Measurements from ENCODE around the gene MAPK8IP2.

Gene MAPK8IP2

GRCh38 chr22:50553310-50553709, 47.3 kb upstream of the MAPK8IP2 start:
- ATAC-seq, result no peak
- TF ChIP-seq TSHZ2 (CRISPR knock-in tag; IDR thresholded peaks at IDR 0.05) (no peak), ZNF70 (CRISPR knock-in tag; IDR thresholded peaks at IDR 0.05) (peak; percentile 49; the same call in 1 of the 2 replicates), TCF4 (CRISPR knock-in tag; IDR thresholded peaks at IDR 0.05; ENCODE audit: borderline replicate concordance) (no peak), ZNF565 (CRISPR knock-in tag; conservative IDR thresholded peaks at IDR 0.05; ENCODE audit: low read depth) (no peak)
- TF ChIP-seq, protein P1, sequence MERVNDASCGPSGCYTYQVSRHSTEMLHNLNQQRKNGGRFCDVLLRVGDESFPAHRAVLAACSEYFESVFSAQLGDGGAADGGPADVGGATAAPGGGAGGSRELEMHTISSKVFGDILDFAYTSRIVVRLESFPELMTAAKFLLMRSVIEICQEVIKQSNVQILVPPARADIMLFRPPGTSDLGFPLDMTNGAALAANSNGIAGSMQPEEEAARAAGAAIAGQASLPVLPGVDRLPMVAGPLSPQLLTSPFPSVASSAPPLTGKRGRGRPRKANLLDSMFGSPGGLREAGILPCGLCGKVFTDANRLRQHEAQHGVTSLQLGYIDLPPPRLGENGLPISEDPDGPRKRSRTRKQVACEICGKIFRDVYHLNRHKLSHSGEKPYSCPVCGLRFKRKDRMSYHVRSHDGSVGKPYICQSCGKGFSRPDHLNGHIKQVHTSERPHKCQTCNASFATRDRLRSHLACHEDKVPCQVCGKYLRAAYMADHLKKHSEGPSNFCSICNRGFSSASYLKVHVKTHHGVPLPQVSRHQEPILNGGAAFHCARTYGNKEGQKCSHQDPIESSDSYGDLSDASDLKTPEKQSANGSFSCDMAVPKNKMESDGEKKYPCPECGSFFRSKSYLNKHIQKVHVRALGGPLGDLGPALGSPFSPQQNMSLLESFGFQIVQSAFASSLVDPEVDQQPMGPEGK (CRISPR knock-in tag; IDR thresholded peaks at IDR 0.05; ENCODE audit: borderline replicate concordance), result no peak

- no peak for ATAC-seq
These were observed 43.9 kb upstream of the MAPK8IP2 start for GRCh38 chr22:50556703-50557102.

GRCh38 chr22:50560034-50560433, 40.6 kb upstream of the MAPK8IP2 start:
- no peak for ATAC-seq
- no peak for TF ChIP-seq CREB5 (CRISPR knock-in tag; IDR thresholded peaks at IDR 0.05; ENCODE audit: low read depth)
- no peak for TF ChIP-seq POU6F1 (CRISPR knock-in tag; IDR thresholded peaks at IDR 0.05; ENCODE audit: borderline replicate concordance, low read depth)
- TF ChIP-seq ZC3H10 (CRISPR knock-in tag; IDR thresholded peaks at IDR 0.05), result no peak
- TF ChIP-seq, protein P1 (CRISPR knock-in tag; IDR thresholded peaks at IDR 0.05; ENCODE audit: borderline replicate concordance), result no peak
- TF ChIP-seq TCF4 (CRISPR knock-in tag; IDR thresholded peaks at IDR 0.05; ENCODE audit: borderline replicate concordance), result no peak
- no peak for TF ChIP-seq CSDC2 (CRISPR knock-in tag; IDR thresholded peaks at IDR 0.05)
- TF ChIP-seq SNAI2 (CRISPR knock-in tag; IDR thresholded peaks at IDR 0.05), result no peak
- no peak for TF ChIP-seq ESRRG (CRISPR knock-in tag; IDR thresholded peaks at IDR 0.05)
- TF ChIP-seq ZFP3 (CRISPR knock-in tag; IDR thresholded peaks at IDR 0.05), result no peak
- no peak for TF ChIP-seq TSHZ2 (CRISPR knock-in tag; IDR thresholded peaks at IDR 0.05)
- TF ChIP-seq OSR1 (CRISPR knock-in tag; IDR thresholded peaks at IDR 0.05), result no peak
- TF ChIP-seq ZFP30 (CRISPR knock-in tag; IDR thresholded peaks at IDR 0.05), result no peak
- no peak for TF ChIP-seq GLIS3 (CRISPR knock-in tag; IDR thresholded peaks at IDR 0.05)
- TF ChIP-seq ARNTL (CRISPR knock-in tag; IDR thresholded peaks at IDR 0.05; ENCODE audit: borderline replicate concordance, low read depth), result no peak
- TF ChIP-seq CSRNP3 (CRISPR knock-in tag; IDR thresholded peaks at IDR 0.05), result no peak
- TF ChIP-seq BACH2 (CRISPR knock-in tag; IDR thresholded peaks at IDR 0.05; ENCODE audit: borderline replicate concordance), result no peak
- TF ChIP-seq PPARA (CRISPR knock-in tag; IDR thresholded peaks at IDR 0.05; ENCODE audit: borderline replicate concordance), result no peak
- TF ChIP-seq ISL1 (CRISPR knock-in tag; IDR thresholded peaks at IDR 0.05), result no peak

More at GRCh38 chr22:50556703-50557102, 43.9 kb upstream of the MAPK8IP2 start:
- TF ChIP-seq ISL1 (CRISPR knock-in tag; IDR thresholded peaks at IDR 0.05), result no peak

Measured in SK-N-SH treated with all-trans-retinoic acid at 6 μM for 48 hours (cell line).